Spleen (tissue), 11 donors: Measurements from ENCODE around the gene FLRT1. TPM values are rescaled to one million over a fixed set of nuclear protein-coding genes. Genes with fewer than 3 reads are reported as not detected.

ENCODE experiments used
- DNase-seq: peaks from one replicate; pipeline ENCODE4 v3.0.0-alpha.2; 2020
- H3K27ac ChIP-seq, 8 donors: fragments of 200-600 bp; sonication (generic) in 7 of 8; 1 replicate in 4 of 8; 2 replicates in 4 of 8; pipeline versions ENCODE4 v1.5.0 to v1.8.0; 2016 to 2021; ENCODE audit warnings: inconsistent platforms in 4 of 8, mild to moderate bottlenecking in 4 of 8, moderate library complexity in 1 of 8
- H3K27me3 ChIP-seq, 7 donors: fragments of 200-600 bp; sonication (generic) in 6 of 7; replicated peaks in 1 of 7; 1 replicate in 4 of 7; 2 replicates in 3 of 7; pipeline versions ENCODE4 v1.5.0 to v1.8.0; 2016 to 2021; ENCODE audit warnings: inconsistent platforms in 3 of 7, mild to moderate bottlenecking in 1 of 7
- H3K36me3 ChIP-seq, 6 donors: fragments of 200-600 bp; sonication (generic) in 5 of 6; 1 replicate in 4 of 6; 2 replicates in 2 of 6; pipeline versions ENCODE4 v1.5.0 to v1.8.0; 2016 to 2021; ENCODE audit warnings: inconsistent platforms in 2 of 6
- H3K4me1 ChIP-seq, 6 donors: fragments of 200-600 bp; sonication (generic) in 5 of 6; 1 replicate in 3 of 6; 2 replicates in 3 of 6; pipeline versions ENCODE4 v1.5.0 to v1.8.0; 2016 to 2021; ENCODE audit warnings: inconsistent platforms in 3 of 6
- H3K4me3 ChIP-seq, 8 donors: fragments of 200-600 bp; sonication (generic) in 7 of 8; 1 replicate in 4 of 8; 2 replicates in 4 of 8; pipeline versions ENCODE4 v1.5.0 to v1.8.0; 2016 to 2021; ENCODE audit warnings: inconsistent platforms in 4 of 8, mild to moderate bottlenecking in 4 of 8, moderate library complexity in 2 of 8
- H3K9me3 ChIP-seq, 8 donors: fragments of 200-600 bp; sonication (generic) in 7 of 8; 1 replicate in 4 of 8; 2 replicates in 4 of 8; pipeline versions ENCODE4 v1.5.0 to v1.8.0; 2016 to 2021; ENCODE audit warnings: inconsistent platforms in 4 of 8
- POLR2A ChIP-seq, 3 donors: fragments of 450-650 bp; IDR thresholded peaks; one replicate each; pipeline ENCODE4 v1.5.1; 2017; ENCODE audit warnings: antibody characterized with exemption in 3 of 3, mild to moderate bottlenecking in 1 of 3
- POLR2AphosphoS5 ChIP-seq, 3 donors: sonication (generic); formaldehyde crosslinking; IDR thresholded peaks; one replicate each; pipeline ENCODE4 v1.5.1; 2017; ENCODE audit warnings: antibody characterized with exemption in 3 of 3
- WGBS, 5 donors: extraction: QIAGEN DNeasy Blood & Tissue Kit in 3 of 5; methylation state at CpG; one replicate each; pipeline versions ENCODE4 v1.1.5 to v1.1.7; 2013 to 2018; 5-methylcytosine and 5-hydroxymethylcytosine counted together
- intact Hi-C: fragments of 100-400 bp; cut with DNase I; formaldehyde crosslinking; loops from one replicate; pipeline ENCODE4 v1.15.0; 2023; ENCODE audit warnings: low total_unique reads
- polyA plus RNA-seq, 3 donors: library from polyadenylated mRNA; stranded (reverse); fragments of 200-250 nt; gene quantifications; one replicate each; pipeline ENCODE4 v1.2.1, GENCODE V29; 2013
- total RNA-seq, 7 donors: library from RNA; depleted of rRNA in 3 of 7; stranded (reverse); fragments of >200 nt in 3 of 7; fragmentation: NEBNext Ultra II Directional in 4 of 7; extraction: Animal tissue kit (Norgen Biotek cat#: 25700) in 4 of 7; gene quantifications; one replicate each; pipeline versions ENCODE4 v1.1.0 to v1.2.1, GENCODE V29; 2016 to 2021
- TF ChIP-seq, protein P1 (sequence below), 11 experiments: fragments of 200-600 bp in 7 of 11; fragments of 450-650 bp in 4 of 11; sonication (generic) in 4 of 11; IDR thresholded peaks in 8 of 11; conservative IDR thresholded peaks in 3 of 11; 1 replicate in 7 of 11; 2 replicates in 4 of 11; pipeline versions ENCODE4 v1.4.0 to v1.8.0; 2016 to 2021; ENCODE audit warnings: antibody characterized with exemption in 11 of 11, inconsistent platforms in 4 of 11, mild to moderate bottlenecking in 1 of 11
- donor health status: healthy with polysubstance abuse.
- donor health status: DM: no; HTN: no; CAD: no; lungs with moderate emphysema.
- donor health status: DM: no; HTN: no; CAD: no.
- donor health status: Bipolar disorder and iron deficiency.
- donor health status: healthy.
- donor health status: DM: no; HTN: no; CAD: no.
- donor health status: DM: yes; HTN: yes; CAD: no.

Gene FLRT1
- total and polyA plus RNA-seq, 10 donors = 0.03 to 0.51 (median 0.16) TPM; not detected in 3

- H3K4me3 ChIP-seq = no peak overlapping the region
- no peak for DNase-seq
- WGBS, 5 donors = 83 to 89% (median 85%) methylated on average over 18 to 20 of the region's 20 CpGs
- TF ChIP-seq POLR2A (IDR thresholded peaks at IDR 0.05) = no peak
- TF ChIP-seq, protein P1, sequence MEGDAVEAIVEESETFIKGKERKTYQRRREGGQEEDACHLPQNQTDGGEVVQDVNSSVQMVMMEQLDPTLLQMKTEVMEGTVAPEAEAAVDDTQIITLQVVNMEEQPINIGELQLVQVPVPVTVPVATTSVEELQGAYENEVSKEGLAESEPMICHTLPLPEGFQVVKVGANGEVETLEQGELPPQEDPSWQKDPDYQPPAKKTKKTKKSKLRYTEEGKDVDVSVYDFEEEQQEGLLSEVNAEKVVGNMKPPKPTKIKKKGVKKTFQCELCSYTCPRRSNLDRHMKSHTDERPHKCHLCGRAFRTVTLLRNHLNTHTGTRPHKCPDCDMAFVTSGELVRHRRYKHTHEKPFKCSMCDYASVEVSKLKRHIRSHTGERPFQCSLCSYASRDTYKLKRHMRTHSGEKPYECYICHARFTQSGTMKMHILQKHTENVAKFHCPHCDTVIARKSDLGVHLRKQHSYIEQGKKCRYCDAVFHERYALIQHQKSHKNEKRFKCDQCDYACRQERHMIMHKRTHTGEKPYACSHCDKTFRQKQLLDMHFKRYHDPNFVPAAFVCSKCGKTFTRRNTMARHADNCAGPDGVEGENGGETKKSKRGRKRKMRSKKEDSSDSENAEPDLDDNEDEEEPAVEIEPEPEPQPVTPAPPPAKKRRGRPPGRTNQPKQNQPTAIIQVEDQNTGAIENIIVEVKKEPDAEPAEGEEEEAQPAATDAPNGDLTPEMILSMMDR (IDR thresholded peaks at IDR 0.05 in 8 of 11, conservative IDR thresholded peaks at IDR 0.05 in 3 of 11) = no peak
- no peak for TF ChIP-seq POLR2AphosphoS5 (IDR thresholded peaks at IDR 0.05)
- H3K27me3 ChIP-seq = no peaks in the 10 kb centered on the region
- H3K9me3 ChIP-seq = no peaks in the 10 kb centered on the region
- no peaks in the 10 kb centered on the region for H3K36me3 ChIP-seq
- intact Hi-C loops = no loop called here
- no peak overlapping the region for H3K27ac ChIP-seq
- no peaks in the 10 kb centered on the region for H3K4me1 ChIP-seq
These were observed 20.2 kb upstream of the FLRT1 start for GRCh38 chr11:64015510-64015909.

GRCh38 chr11:64015935-64016845 lies 19.5 kb upstream of the FLRT1 start:
- Histone ChIP-seq H3K4me3 (no peak overlapping the region), H3K27ac (no peak overlapping the region), H3K36me3 (no peaks in the 10 kb centered on the region), H3K9me3 (no peaks in the 10 kb centered on the region), H3K27me3 (no peaks in the 10 kb centered on the region), H3K4me1 (no peaks in the 10 kb centered on the region)
- 88 to 93% (median 91%) methylated on average over 31 to 35 of the region's 35 CpGs for WGBS, 5 donors
- TF ChIP-seq, protein P1 (IDR thresholded peaks at IDR 0.05 in 8 of 11, conservative IDR thresholded peaks at IDR 0.05 in 3 of 11) = no peak
- TF ChIP-seq POLR2AphosphoS5 (IDR thresholded peaks at IDR 0.05) = no peak
- no peak for TF ChIP-seq POLR2A (IDR thresholded peaks at IDR 0.05)
- intact Hi-C loops = no loop called here
- DNase-seq = peak; percentile 62

- WGBS, 5 donors = 92 to 97% (median 95%) methylated on average over 5 to 7 of the region's 7 CpGs
- intact Hi-C loops = no loop called here
- TF ChIP-seq POLR2A (IDR thresholded peaks at IDR 0.05) (no peak), POLR2AphosphoS5 (IDR thresholded peaks at IDR 0.05) (no peak)
- TF ChIP-seq, protein P1 (IDR thresholded peaks at IDR 0.05 in 8 of 11, conservative IDR thresholded peaks at IDR 0.05 in 3 of 11) = no peak
- Histone ChIP-seq H3K4me3 (no peak overlapping the region), H3K9me3 (no peaks in the 10 kb centered on the region), H3K4me1 (no peaks in the 10 kb centered on the region), H3K27me3 (no peaks in the 10 kb centered on the region), H3K27ac (no peak overlapping the region), H3K36me3 (no peaks in the 10 kb centered on the region)
- no peak for DNase-seq
These were observed 17.8 kb upstream of the FLRT1 start for GRCh38 chr11:64017945-64018224.

DNA sequence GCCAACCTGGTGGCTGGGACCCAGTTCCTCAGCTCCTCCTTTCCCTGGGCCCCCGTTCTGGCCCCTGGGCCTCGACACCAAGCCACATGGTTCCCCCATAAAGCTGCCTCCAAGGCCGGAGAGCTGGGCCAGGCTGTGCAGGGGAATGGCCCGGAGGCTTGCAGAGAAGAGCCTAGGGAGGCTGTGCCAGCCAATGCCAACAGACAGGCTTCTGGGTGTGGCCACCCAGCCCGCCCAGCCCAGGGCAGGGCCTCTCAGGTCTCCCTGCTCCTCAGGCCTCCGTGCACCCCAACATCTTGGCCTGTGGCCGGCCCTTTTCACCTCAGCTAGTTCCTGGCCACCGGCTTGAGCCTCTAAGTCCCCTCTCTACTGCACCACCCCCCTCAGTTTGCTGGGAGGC lies 17.4 kb upstream of the FLRT1 start:
- TF ChIP-seq, protein P1 (IDR thresholded peaks at IDR 0.05 in 8 of 11, conservative IDR thresholded peaks at IDR 0.05 in 3 of 11) = no peak
- TF ChIP-seq POLR2A (IDR thresholded peaks at IDR 0.05) (no peak), POLR2AphosphoS5 (IDR thresholded peaks at IDR 0.05) (no peak)
- no peaks in the 10 kb centered on the region for H3K4me1 ChIP-seq
- H3K9me3 ChIP-seq = no peaks in the 10 kb centered on the region
- H3K4me3 ChIP-seq = no peak overlapping the region
- intact Hi-C loops = no loop called here
- H3K36me3 ChIP-seq = no peaks in the 10 kb centered on the region
- no peak overlapping the region for H3K27ac ChIP-seq
- DNase-seq = no peak
- 71 to 95% (median 87%) methylated on average over 2 to 8 of the region's 8 CpGs for WGBS, 5 donors
- no peaks in the 10 kb centered on the region for H3K27me3 ChIP-seq
